Subcutaneous adipose tissue (tissue), 4 donors: ENCODE measurements around the gene C13orf42. TPM values are rescaled to one million over a fixed set of nuclear protein-coding genes. Genes with fewer than 3 reads are reported as not detected.

Source experiments
- CTCF ChIP-seq: fragments of 450-650 bp; IDR thresholded peaks from one replicate; pipeline ENCODE4 v1.5.1; 2016; ENCODE audit warnings: low read depth, mild to moderate bottlenecking, control low read depth, antibody characterized with exemption, moderate library complexity
- total RNA-seq, 4 donors: library from RNA; depleted of rRNA; stranded (reverse); fragments of >200 nt; gene quantifications; one replicate each; pipeline ENCODE4 v1.1.0, GENCODE V29; 2016

C13orf42 gene
- not detected for total RNA-seq

GRCh38 chr13:51111174-51111573 is at the start of gene C13orf42:
Gene C13orf42 (minus strand): TSS chr13:51111274. CDS start chr13:51111209, 65 bp downstream.
- no peak for TF ChIP-seq CTCF

- no peak for TF ChIP-seq CTCF
Measured at GRCh38 chr13:51158880-51159518, 47.9 kb upstream of the C13orf42 start.

GRCh38 chr13:51158365-51158764 is 47.3 kb upstream of the C13orf42 start:
- TF ChIP-seq CTCF = no peak

GRCh38 chr13:51156648-51157047 is 45.6 kb upstream of the C13orf42 start:
- TF ChIP-seq CTCF = no peak

GRCh38 chr13:51155776-51156515 is 44.9 kb upstream of the C13orf42 start:
- no peak for TF ChIP-seq CTCF

- TF ChIP-seq CTCF = no peak
Measured at GRCh38 chr13:51155161-51155560, 44.1 kb upstream of the C13orf42 start.

- no peak for TF ChIP-seq CTCF
Measured at GRCh38 chr13:51154029-51154555, 43.0 kb upstream of the C13orf42 start.
